GM19397 (cell line): ENCODE data around the gene IL6.
"Not testable (repeated sequence)": the region's sequence is repeated elsewhere in the genome, so short reads cannot be mapped to it uniquely, and the experiment has no call there.

Source experiments
- ATAC-seq: cut with Tn5 transposase; IDR thresholded peaks from one replicate; pipeline ENCODE4 v1.9.1; 2021; ENCODE audit warnings: mild to moderate bottlenecking, moderate library complexity; ENCODE audit not compliant: unreplicated experiment

Gene IL6

DNA sequence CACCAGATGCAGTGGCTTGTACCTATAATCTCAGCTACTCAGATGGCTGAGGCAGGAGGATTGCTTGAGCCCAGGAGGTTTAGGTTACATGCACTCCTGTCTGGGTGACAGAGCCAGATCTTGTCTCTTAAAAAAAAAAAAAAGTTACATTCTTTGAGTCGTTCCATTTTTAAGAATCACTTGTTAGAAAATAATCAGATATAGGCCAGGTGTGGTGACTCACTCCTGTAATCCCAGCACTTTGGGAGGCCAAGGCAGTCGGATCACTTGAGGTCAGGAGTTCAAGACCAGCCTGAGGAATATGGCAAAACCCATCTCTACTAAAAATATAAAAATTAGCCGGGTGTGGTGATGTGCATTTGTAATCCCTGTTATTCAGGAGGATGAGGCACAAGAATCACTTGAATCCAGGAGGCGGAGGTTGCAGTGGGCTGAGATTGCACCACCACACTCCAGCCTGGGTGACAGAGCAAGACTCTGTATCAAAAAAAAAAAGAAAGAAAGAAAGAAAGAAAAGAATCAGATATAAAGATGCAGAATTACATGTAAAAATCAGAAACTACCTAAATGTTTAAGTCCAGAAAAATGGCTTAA lies 52.8 kb downstream of the IL6 start:
- not testable (repeated sequence) for ATAC-seq

DNA sequence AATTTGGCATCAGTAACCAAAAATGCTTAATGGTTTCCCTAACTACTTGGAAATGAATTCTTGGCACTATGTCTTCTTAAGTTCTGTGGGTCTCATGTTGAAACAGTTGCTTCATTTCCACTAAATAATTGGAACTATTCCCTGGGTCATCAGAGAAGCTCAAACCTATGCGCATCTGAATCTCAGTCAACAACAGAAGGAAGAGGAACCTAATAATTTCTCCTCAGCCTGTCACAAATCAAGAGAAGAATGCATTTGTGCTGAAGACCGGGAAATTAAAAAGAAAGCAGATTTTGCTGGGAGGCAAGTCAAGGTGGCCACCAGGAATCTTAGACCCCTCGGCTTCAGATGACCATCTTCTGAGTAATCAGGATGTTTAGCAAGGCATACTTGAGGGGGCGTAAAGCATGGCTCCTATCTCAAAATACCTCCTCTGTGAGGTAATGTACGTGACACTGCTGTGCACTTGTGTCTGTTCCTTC lies 54.3 kb downstream of the IL6 start:
- ATAC-seq: no peak
